GM12873 (cell line): ENCODE measurements around the gene NALCN.

ENCODE experiments used
- CTCF ChIP-seq: IDR thresholded peaks from 2 replicates; pipeline ENCODE4 v1.5.1; 2012; ENCODE audit warnings: low read depth, mild to moderate bottlenecking, moderate library complexity, low read length, control low read depth; ENCODE audit not compliant: insufficient read depth; ENCODE audit errors: missing control alignments

Gene NALCN

GRCh38 chr13:101146101-101146898 lies 270.0 kb downstream of the NALCN start:
- TF ChIP-seq CTCF, result no peak

- TF ChIP-seq CTCF, result peak; percentile 53
Measured at GRCh38 chr13:101144808-101145419, 271.4 kb downstream of the NALCN start.

- no peak for TF ChIP-seq CTCF
Measured at GRCh38 chr13:101140936-101141335, 275.4 kb downstream of the NALCN start.

- TF ChIP-seq CTCF, result no peak
Measured at GRCh38 chr13:101140087-101140770, 276.1 kb downstream of the NALCN start.

GRCh38 chr13:101139081-101139480 lies 277.2 kb downstream of the NALCN start:
- TF ChIP-seq CTCF, result no peak

GRCh38 chr13:101127741-101128353 lies 288.5 kb downstream of the NALCN start:
- TF ChIP-seq CTCF, result peak; percentile 68

- no peak for TF ChIP-seq CTCF
Measured at GRCh38 chr13:101123028-101123427, 293.3 kb downstream of the NALCN start.
